Skeletal muscle tissue (tissue), 4 donors: ENCODE data around the gene IMMP2L. TPM values are rescaled to one million over a fixed set of nuclear protein-coding genes. Genes with fewer than 3 reads are reported as not detected.
"Not testable (repeated sequence)": the region's sequence is repeated elsewhere in the genome, so short reads cannot be mapped to it uniquely, and the experiment has no call there.

ENCODE experiments used
- H3K27ac ChIP-seq: one replicate; pipeline ENCODE4 v1.7.0; 2013; ENCODE audit warnings: mild to moderate bottlenecking, low read depth, low read length, inconsistent platforms
- H3K27me3 ChIP-seq, 3 donors: one replicate each; pipeline ENCODE4 v1.7.0; 2013; ENCODE audit warnings: low read length in 3 of 3; ENCODE audit not compliant: control insufficient read depth in 3 of 3, insufficient read depth in 3 of 3
- H3K36me3 ChIP-seq, 3 donors: one replicate each; pipeline ENCODE4 v1.7.0; 2013; ENCODE audit warnings: low read length in 3 of 3; ENCODE audit not compliant: control insufficient read depth in 3 of 3, insufficient read depth in 3 of 3
- H3K4me1 ChIP-seq, 3 donors: one replicate each; pipeline ENCODE4 v1.7.0; 2013; ENCODE audit warnings: low read length in 3 of 3, mild to moderate bottlenecking in 3 of 3; ENCODE audit not compliant: control insufficient read depth in 3 of 3, insufficient read depth in 3 of 3
- H3K4me3 ChIP-seq, 3 donors: one replicate each; pipeline ENCODE4 v1.7.0; 2013; ENCODE audit warnings: low read length in 3 of 3
- H3K9ac ChIP-seq, 3 donors: one replicate each; pipeline ENCODE4 v1.7.0; 2013; ENCODE audit warnings: low read length in 3 of 3, mild to moderate bottlenecking in 3 of 3, moderate library complexity in 2 of 3, low read depth in 1 of 3
- H3K9me3 ChIP-seq, 3 donors: one replicate each; pipeline ENCODE4 v1.7.0; 2013; ENCODE audit warnings: low read length in 3 of 3; ENCODE audit not compliant: control insufficient read depth in 3 of 3
- total RNA-seq: library from RNA; depleted of rRNA; stranded (reverse); fragments of >200 nt; gene quantifications from one replicate; pipeline ENCODE4 v1.2.3, GENCODE V29; 2014
- donor health status: Osteomylitis.

IMMP2L gene
- total RNA-seq, 1 donor from 2014 or later = 15.7 TPM

DNA sequence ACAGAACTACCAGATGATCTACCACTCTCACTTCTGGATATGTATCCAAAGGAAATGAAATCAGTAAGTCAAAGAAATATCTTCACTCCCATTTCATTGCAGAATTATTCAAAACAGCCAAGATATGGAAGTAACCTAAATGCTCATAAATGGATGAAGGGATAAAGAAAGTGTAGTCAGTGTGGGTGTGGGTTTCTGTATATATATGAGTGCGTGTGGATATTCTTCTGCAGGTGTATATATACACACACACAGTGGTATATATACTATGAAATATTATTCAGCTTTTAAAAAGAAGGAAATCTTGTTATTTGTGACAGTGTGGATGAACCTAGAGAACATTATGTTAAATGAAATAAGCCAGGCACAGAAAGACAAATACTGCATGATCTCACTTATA lies 48.7 kb downstream of the IMMP2L start:
- no peak overlapping the region for H3K9ac ChIP-seq
- no peaks in the 10 kb centered on the region for H3K9me3 ChIP-seq
- H3K27me3 ChIP-seq = no peaks in the 10 kb centered on the region
- no peak overlapping the region for H3K27ac ChIP-seq
- H3K4me1 ChIP-seq = peaks cover 2 to 4% (median 3%) of the 10 kb centered on the region in 3 donors
- no peaks in the 10 kb centered on the region for H3K36me3 ChIP-seq
- H3K4me3 ChIP-seq = no peak overlapping the region

DNA sequence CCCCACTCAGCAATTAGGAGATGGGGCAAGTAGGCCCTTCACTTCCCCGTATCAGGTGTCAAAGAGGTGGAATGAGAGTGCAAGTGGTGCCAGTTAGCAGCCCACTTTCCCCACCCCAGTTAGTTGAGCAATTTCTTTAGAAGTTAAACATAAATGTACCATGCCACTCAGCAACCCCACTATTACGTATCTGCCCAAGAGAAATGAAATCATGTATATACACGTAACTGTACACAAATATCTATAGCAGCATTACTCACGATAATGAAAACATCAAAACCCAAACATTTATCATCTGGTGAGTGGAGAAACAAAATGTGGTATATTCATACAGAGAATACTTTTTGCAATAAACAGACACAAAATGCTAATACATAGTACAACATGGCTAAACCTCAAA lies 50.4 kb downstream of the IMMP2L start:
- Histone ChIP-seq H3K27ac (no peak overlapping the region), H3K27me3 (no peaks in the 10 kb centered on the region), H3K9ac (no peak overlapping the region), H3K36me3 (no peaks in the 10 kb centered on the region), H3K4me1 (peaks cover 2 to 4% (median 3%) of the 10 kb centered on the region in 3 donors), H3K9me3 (no peaks in the 10 kb centered on the region), H3K4me3 (no peak overlapping the region)

- Histone ChIP-seq H3K27me3 (no peaks in the 10 kb centered on the region), H3K9ac (no peak overlapping the region), H3K36me3 (no peaks in the 10 kb centered on the region), H3K27ac (no peak overlapping the region), H3K9me3 (no peaks in the 10 kb centered on the region), H3K4me3 (no peak overlapping the region), H3K4me1 (no peaks in the 10 kb centered on the region)
Measured at GRCh38 chr7:111510584-111511378, 51.5 kb downstream of the IMMP2L start.

DNA sequence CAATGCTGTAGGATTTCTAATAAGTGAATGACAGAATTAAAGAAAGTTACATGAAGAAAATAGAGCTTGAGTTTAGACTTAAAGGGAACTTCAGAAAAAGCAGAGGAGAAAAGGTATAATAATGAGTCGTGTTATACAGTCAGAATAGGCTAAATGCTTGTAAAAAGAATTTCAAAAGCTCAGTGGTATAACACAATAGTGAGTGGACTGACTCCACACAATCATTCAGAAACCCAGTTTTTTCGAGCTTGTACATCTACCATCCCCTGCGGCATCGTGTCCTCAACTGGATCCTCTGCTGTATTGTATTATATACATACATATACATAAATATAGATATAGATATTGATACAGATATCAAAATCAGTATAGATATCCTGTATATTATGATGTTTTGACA lies 52.2 kb downstream of the IMMP2L start:
- H3K9me3 ChIP-seq = no peaks in the 10 kb centered on the region
- no peaks in the 10 kb centered on the region for H3K36me3 ChIP-seq
- no peak overlapping the region for H3K9ac ChIP-seq
- H3K27ac ChIP-seq = no peak overlapping the region
- H3K4me1 ChIP-seq = no peaks in the 10 kb centered on the region
- no peak overlapping the region for H3K4me3 ChIP-seq
- no peaks in the 10 kb centered on the region for H3K27me3 ChIP-seq

DNA sequence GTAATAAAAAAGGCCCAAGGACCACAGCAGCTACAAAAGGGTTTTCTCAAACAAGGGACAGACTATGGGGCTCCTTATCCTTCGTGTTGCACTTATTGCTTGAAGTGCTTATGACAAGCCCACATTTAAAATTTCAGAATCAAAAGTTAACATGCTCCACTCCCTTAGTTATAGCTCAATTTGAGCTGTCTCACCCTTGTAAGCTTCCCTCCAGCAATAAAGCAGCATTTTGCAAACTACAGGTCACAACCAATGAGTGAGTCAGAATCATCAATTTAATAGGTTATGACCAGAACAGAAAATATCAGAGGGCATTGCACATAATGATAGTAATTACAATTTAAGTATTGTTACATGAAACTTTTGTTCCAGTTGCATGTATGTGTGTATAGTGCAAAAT lies 53.0 kb downstream of the IMMP2L start:
- Histone ChIP-seq H3K36me3 (no peaks in the 10 kb centered on the region), H3K27me3 (no peaks in the 10 kb centered on the region), H3K27ac (no peak overlapping the region), H3K9me3 (no peaks in the 10 kb centered on the region), H3K9ac (no peak overlapping the region), H3K4me3 (no peak overlapping the region), H3K4me1 (no peaks in the 10 kb centered on the region)

DNA sequence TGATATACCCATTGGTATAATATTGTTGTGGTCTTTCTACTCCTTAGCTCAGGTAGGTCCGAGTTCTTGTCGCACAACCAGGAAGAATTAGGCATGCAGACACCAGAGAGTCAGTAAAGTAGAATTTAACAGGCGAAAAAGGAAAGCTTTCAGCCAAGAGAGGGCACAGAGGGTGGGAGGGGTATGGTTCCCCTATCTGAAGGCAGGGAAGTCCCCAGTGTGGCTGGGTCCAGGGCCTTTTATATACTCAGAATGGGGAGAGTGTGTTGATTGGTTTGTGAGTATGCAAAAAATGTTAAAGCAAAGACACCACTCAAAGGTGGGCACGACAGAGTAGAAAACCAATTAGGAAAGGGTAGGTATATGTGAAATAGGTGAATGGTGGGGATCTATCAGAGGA lies 53.9 kb downstream of the IMMP2L start:
- H3K9me3 ChIP-seq = no peaks in the 10 kb centered on the region
- no peak overlapping the region for H3K27ac ChIP-seq
- H3K36me3 ChIP-seq = no peaks in the 10 kb centered on the region
- H3K4me3 ChIP-seq = no peak overlapping the region
- no peaks in the 10 kb centered on the region for H3K4me1 ChIP-seq
- no peaks in the 10 kb centered on the region for H3K27me3 ChIP-seq
- H3K9ac ChIP-seq = no peak overlapping the region

DNA sequence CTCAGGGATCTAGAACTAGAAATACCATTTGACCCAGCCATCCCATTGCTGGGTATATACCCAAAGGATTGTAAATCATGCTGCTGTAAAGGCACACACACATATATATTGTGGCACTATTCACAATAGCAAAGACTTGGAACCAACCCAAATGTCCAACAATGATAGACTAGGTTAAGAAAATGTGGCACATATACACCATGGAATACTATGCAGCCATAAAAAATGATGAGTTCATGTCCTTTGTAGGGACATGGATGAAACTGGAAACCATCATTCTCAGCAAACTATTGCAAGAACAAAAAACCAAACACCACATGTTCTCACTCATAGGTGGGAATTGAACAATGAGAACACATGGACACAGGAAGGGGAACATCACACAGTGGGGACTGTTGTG lies 56.9 kb downstream of the IMMP2L start:
- not testable (repeated sequence) for H3K27ac ChIP-seq, H3K9ac ChIP-seq, H3K27me3 ChIP-seq, H3K4me3 ChIP-seq, H3K4me1 ChIP-seq, H3K36me3 ChIP-seq, H3K9me3 ChIP-seq

DNA sequence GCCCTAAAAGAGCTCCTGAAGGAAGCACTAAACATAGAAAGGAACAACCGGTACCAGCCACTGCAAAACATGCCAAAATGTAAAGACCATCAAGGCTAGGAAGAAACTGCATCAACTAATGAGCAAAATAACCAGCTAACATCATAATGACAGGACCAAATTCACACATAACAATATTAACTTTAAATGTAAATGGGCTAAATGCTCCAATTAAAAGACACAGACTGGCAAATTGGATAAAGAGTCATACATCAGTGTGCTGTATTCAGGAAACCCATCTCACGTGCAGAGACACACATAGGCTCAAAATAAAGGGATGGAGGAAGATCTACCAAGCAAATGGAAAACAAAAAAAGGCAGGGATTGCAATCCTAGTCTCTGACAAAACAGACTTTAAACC lies 60.5 kb downstream of the IMMP2L start:
- H3K9ac ChIP-seq, H3K36me3 ChIP-seq, H3K4me3 ChIP-seq, H3K27me3 ChIP-seq, H3K27ac ChIP-seq, H3K9me3 ChIP-seq, H3K4me1 ChIP-seq: not testable (repeated sequence)

- Histone ChIP-seq H3K27ac (no peak overlapping the region), H3K4me3 (no peak overlapping the region), H3K4me1 (no peaks in the 10 kb centered on the region), H3K9me3 (no peaks in the 10 kb centered on the region), H3K27me3 (no peaks in the 10 kb centered on the region), H3K36me3 (no peaks in the 10 kb centered on the region), H3K9ac (no peak overlapping the region)
Measured at GRCh38 chr7:111499027-111499426, 63.3 kb downstream of the IMMP2L start.

- H3K4me1 ChIP-seq = no peaks in the 10 kb centered on the region
- no peak overlapping the region for H3K27ac ChIP-seq
- H3K4me3 ChIP-seq = no peak overlapping the region
- H3K9me3 ChIP-seq = no peaks in the 10 kb centered on the region
- H3K36me3 ChIP-seq = no peaks in the 10 kb centered on the region
- H3K27me3 ChIP-seq = no peaks in the 10 kb centered on the region
- H3K9ac ChIP-seq = no peak overlapping the region
Measured at GRCh38 chr7:111498391-111499007, 63.8 kb downstream of the IMMP2L start.
